Neural cell (in vitro differentiated cells): ENCODE measurements around the gene MRGPRE. TPM values are rescaled to one million over a fixed set of nuclear protein-coding genes. Genes with fewer than 3 reads are reported as not detected.

ENCODE experiments used
- H2AFZ ChIP-seq: fragments of 200-600, 300-800 bp; sonication (generic), shearing (Covaris generic); 2 replicates; pipeline ENCODE4 v1.6.0; 2014; ENCODE audit warnings: low read depth, mild to moderate bottlenecking, antibody characterized with exemption, low read length, moderate library complexity
- H3F3A ChIP-seq: fragments of 200-600 bp; shearing (Covaris generic); 2 replicates; pipeline ENCODE4 v1.6.1; 2016; ENCODE audit warnings: mild to moderate bottlenecking, moderate library complexity, mixed read lengths, antibody characterized with exemption, low read length; ENCODE audit not compliant: insufficient read depth, poor library complexity, severe bottlenecking
- H3K27ac ChIP-seq: fragments of 200-600, 300-800 bp; sonication (generic), shearing (Covaris generic); 2 replicates; pipeline ENCODE4 v1.5.1; 2014; ENCODE audit warnings: mild to moderate bottlenecking, low read length, moderate library complexity
- H3K27me3 ChIP-seq: fragments of 300-800, 200-600 bp; sonication (generic), shearing (Covaris generic); 2 replicates; pipeline ENCODE4 v1.6.0; 2014; ENCODE audit warnings: mild to moderate bottlenecking, low read depth, low read length, moderate library complexity; ENCODE audit not compliant: insufficient read depth
- H3K36me3 ChIP-seq: fragments of 300-800, 200-600 bp; sonication (generic), shearing (Covaris generic); 2 replicates; pipeline ENCODE4 v1.5.1; 2014; ENCODE audit warnings: mild to moderate bottlenecking, antibody characterized with exemption, low read length, moderate library complexity; ENCODE audit not compliant: insufficient read depth
- H3K4me2 ChIP-seq: fragments of 300-800, 200-600 bp; sonication (generic), shearing (Covaris generic); 2 replicates; pipeline ENCODE4 v1.6.0; 2014; ENCODE audit warnings: mild to moderate bottlenecking, low read length
- H3K4me3 ChIP-seq: fragments of 300-800, 200-600 bp; sonication (generic), shearing (Covaris generic); 2 replicates; pipeline ENCODE4 v1.5.1; 2014; ENCODE audit warnings: mild to moderate bottlenecking, low read length, moderate library complexity
- H3K79me2 ChIP-seq: fragments of 200-600 bp; shearing (Covaris generic); replicated peaks from 2 replicates; pipeline ENCODE4 v1.6.0; 2014; ENCODE audit warnings: mild to moderate bottlenecking, low read length, moderate library complexity; ENCODE audit not compliant: insufficient read depth
- H3K9ac ChIP-seq: fragments of 300-800, 200-600 bp; sonication (generic), shearing (Covaris generic); 2 replicates; pipeline ENCODE4 v1.6.1; 2016; ENCODE audit warnings: mild to moderate bottlenecking, low read length, mixed read lengths
- H3K9me2 ChIP-seq: fragments of 200-600 bp; shearing (Covaris generic); 2 replicates; pipeline ENCODE4 v1.6.1; 2016; ENCODE audit warnings: mild to moderate bottlenecking, low read length, mixed read lengths; ENCODE audit not compliant: insufficient read depth
- H3K9me3 ChIP-seq: fragments of 200-600, 300-800 bp; sonication (generic), shearing (Covaris generic); 2 replicates; pipeline ENCODE4 v1.6.1; 2016; ENCODE audit warnings: mild to moderate bottlenecking, mixed run types, low read length, moderate library complexity, mixed read lengths
- H4K20me1 ChIP-seq: fragments of 200-600 bp; shearing (Covaris generic); 2 replicates; pipeline ENCODE4 v1.6.1; 2016; ENCODE audit warnings: mild to moderate bottlenecking, mixed run types; ENCODE audit not compliant: insufficient read depth
- EP300 ChIP-seq: fragments of 450-650 bp; conservative IDR thresholded peaks from 2 replicates; pipeline ENCODE4 v1.6.1; 2014; ENCODE audit warnings: antibody characterized with exemption, mild to moderate bottlenecking, moderate library complexity; ENCODE audit not compliant: poor library complexity, severe bottlenecking
- EZH2 ChIP-seq: fragments of 200-600, 300-800 bp; shearing (Covaris generic), sonication (generic); IDR thresholded peaks from 2 replicates; pipeline ENCODE4 v1.6.1; 2014; ENCODE audit warnings: antibody characterized with exemption, low read length, borderline replicate concordance, mild to moderate bottlenecking; ENCODE audit not compliant: insufficient read depth, poor library complexity, severe bottlenecking
- MXI1 ChIP-seq: fragments of 450-650 bp; conservative IDR thresholded peaks from 2 replicates; pipeline ENCODE4 v1.6.1; 2014; ENCODE audit warnings: antibody characterized with exemption, mild to moderate bottlenecking; ENCODE audit not compliant: poor library complexity, severe bottlenecking
- POLR2AphosphoS5 ChIP-seq: IDR thresholded peaks from 2 replicates; pipeline ENCODE4 v1.6.1; 2012
- RAD21 ChIP-seq: fragments of 450-650 bp; conservative IDR thresholded peaks from 2 replicates; pipeline ENCODE4 v1.6.1; 2014; ENCODE audit warnings: antibody characterized with exemption, mild to moderate bottlenecking, moderate library complexity
- REST ChIP-seq: IDR thresholded peaks from 2 replicates; pipeline ENCODE4 v1.6.1; 2012; ENCODE audit warnings: borderline replicate concordance
- SMC3 ChIP-seq: fragments of 450-650 bp; conservative IDR thresholded peaks from 2 replicates; pipeline ENCODE4 v1.6.1; 2014; ENCODE audit warnings: antibody characterized with exemption, mild to moderate bottlenecking, moderate library complexity; ENCODE audit not compliant: poor library complexity
- TAF1 ChIP-seq: IDR thresholded peaks from 2 replicates; pipeline ENCODE4 v1.6.1; 2012; ENCODE audit warnings: low read depth
- polyA plus RNA-seq: library from polyadenylated mRNA; depleted of rRNA; stranded (reverse); fragments of >200 nt; gene quantifications from 2 replicates; pipeline ENCODE4 v1.2.3, GENCODE V29; 2014
- TF ChIP-seq, protein P1 (sequence below): fragments of 450-650 bp; IDR thresholded peaks from 2 replicates; pipeline ENCODE4 v1.5.1; 2014; ENCODE audit warnings: antibody characterized with exemption, mild to moderate bottlenecking, moderate library complexity; ENCODE audit not compliant: poor library complexity, severe bottlenecking

Gene MRGPRE
- polyA plus RNA-seq, 1 donor from 2014 or later = 0.28 TPM

- Histone ChIP-seq H4K20me1 (no peaks in the 10 kb centered on the region), H3K9ac (no peak overlapping the region), H3K4me3 (no peak overlapping the region), H3K27ac (no peak overlapping the region), H3K9me3 (no peaks in the 10 kb centered on the region), H2AFZ (no peak overlapping the region), H3K36me3 (no peaks in the 10 kb centered on the region), H3K27me3 (no peaks in the 10 kb centered on the region), H3K79me2 (no peaks in the 10 kb centered on the region), H3F3A (no peaks in the 10 kb centered on the region), H3K9me2 (no peaks in the 10 kb centered on the region), H3K4me2 (no peak overlapping the region)
- TF ChIP-seq, protein P1, sequence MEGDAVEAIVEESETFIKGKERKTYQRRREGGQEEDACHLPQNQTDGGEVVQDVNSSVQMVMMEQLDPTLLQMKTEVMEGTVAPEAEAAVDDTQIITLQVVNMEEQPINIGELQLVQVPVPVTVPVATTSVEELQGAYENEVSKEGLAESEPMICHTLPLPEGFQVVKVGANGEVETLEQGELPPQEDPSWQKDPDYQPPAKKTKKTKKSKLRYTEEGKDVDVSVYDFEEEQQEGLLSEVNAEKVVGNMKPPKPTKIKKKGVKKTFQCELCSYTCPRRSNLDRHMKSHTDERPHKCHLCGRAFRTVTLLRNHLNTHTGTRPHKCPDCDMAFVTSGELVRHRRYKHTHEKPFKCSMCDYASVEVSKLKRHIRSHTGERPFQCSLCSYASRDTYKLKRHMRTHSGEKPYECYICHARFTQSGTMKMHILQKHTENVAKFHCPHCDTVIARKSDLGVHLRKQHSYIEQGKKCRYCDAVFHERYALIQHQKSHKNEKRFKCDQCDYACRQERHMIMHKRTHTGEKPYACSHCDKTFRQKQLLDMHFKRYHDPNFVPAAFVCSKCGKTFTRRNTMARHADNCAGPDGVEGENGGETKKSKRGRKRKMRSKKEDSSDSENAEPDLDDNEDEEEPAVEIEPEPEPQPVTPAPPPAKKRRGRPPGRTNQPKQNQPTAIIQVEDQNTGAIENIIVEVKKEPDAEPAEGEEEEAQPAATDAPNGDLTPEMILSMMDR = no peak
- TF ChIP-seq SMC3 (no peak), POLR2AphosphoS5 (no peak), MXI1 (no peak), TAF1 (no peak), REST (no peak), EZH2 (no peak), RAD21 (no peak), EP300 (no peak)
Measured at GRCh38 chr11:3186166-3186953, 45.9 kb downstream of the MRGPRE start.

- Histone ChIP-seq H3K9ac (no peak overlapping the region), H3F3A (no peaks in the 10 kb centered on the region), H3K27me3 (no peaks in the 10 kb centered on the region), H4K20me1 (no peaks in the 10 kb centered on the region), H3K4me2 (no peak overlapping the region), H3K9me3 (no peaks in the 10 kb centered on the region), H3K4me3 (no peak overlapping the region), H2AFZ (no peak overlapping the region), H3K79me2 (no peaks in the 10 kb centered on the region), H3K9me2 (no peaks in the 10 kb centered on the region), H3K36me3 (no peaks in the 10 kb centered on the region), H3K27ac (no peak overlapping the region)
- TF ChIP-seq EZH2 (no peak), RAD21 (no peak), REST (no peak), SMC3 (no peak), EP300 (no peak), POLR2AphosphoS5 (no peak)
Measured at GRCh38 chr11:3184732-3185347, 47.4 kb downstream of the MRGPRE start.
